ENCODE results near the gene ABI3BP.

Gene ABI3BP

GRCh38 chr3:100893590-100893989 is 99.6 kb downstream of the ABI3BP start:
- no peak for ATAC-seq
- H3K36me3 Mint-ChIP-seq, result no peaks in the 10 kb centered on the region
- H3K27me3 Mint-ChIP-seq, result peaks cover 10% of the 10 kb centered on the region
- peaks cover 6% of the 10 kb centered on the region for H3K4me1 Mint-ChIP-seq
- H3K27ac Mint-ChIP-seq, result no peak overlapping the region
- no peak overlapping the region for H3K4me3 Mint-ChIP-seq
- H3K9me3 Mint-ChIP-seq, result no peaks in the 10 kb centered on the region

- no peak overlapping the region for H3K4me3 Mint-ChIP-seq
- no peak for ATAC-seq
- H3K36me3 Mint-ChIP-seq, result no peaks in the 10 kb centered on the region
- peaks cover under 1% of the 10 kb centered on the region for H3K4me1 Mint-ChIP-seq
- H3K27ac Mint-ChIP-seq, result no peak overlapping the region
- H3K27me3 Mint-ChIP-seq, result peaks cover 10% of the 10 kb centered on the region
- no peaks in the 10 kb centered on the region for H3K9me3 Mint-ChIP-seq
These were observed 100.1 kb downstream of the ABI3BP start for GRCh38 chr3:100893108-100893507.

GRCh38 chr3:100891827-100892226 is 101.4 kb downstream of the ABI3BP start:
- Mint-ChIP-seq H3K36me3 (no peaks in the 10 kb centered on the region), H3K27ac (no peak overlapping the region), H3K9me3 (no peaks in the 10 kb centered on the region), H3K27me3 (peaks cover 10% of the 10 kb centered on the region), H3K4me3 (no peak overlapping the region), H3K4me1 (no peaks in the 10 kb centered on the region)
- no peak for ATAC-seq

- no peak for ATAC-seq
These were observed 102.2 kb downstream of the ABI3BP start for GRCh38 chr3:100891033-100891432.

GRCh38 chr3:100888881-100889280 is 104.3 kb downstream of the ABI3BP start:
- no peaks in the 10 kb centered on the region for H3K9me3 Mint-ChIP-seq
- H3K36me3 Mint-ChIP-seq, result no peaks in the 10 kb centered on the region
- no peak overlapping the region for H3K4me3 Mint-ChIP-seq
- ATAC-seq, result no peak
- no peaks in the 10 kb centered on the region for H3K4me1 Mint-ChIP-seq
- H3K27me3 Mint-ChIP-seq, result peaks cover 7% of the 10 kb centered on the region
- H3K27ac Mint-ChIP-seq, result no peak overlapping the region

More at GRCh38 chr3:100891033-100891432, 102.2 kb downstream of the ABI3BP start:
- no peaks in the 10 kb centered on the region for H3K36me3 Mint-ChIP-seq
- H3K27me3 Mint-ChIP-seq, result peaks cover 10% of the 10 kb centered on the region
- no peaks in the 10 kb centered on the region for H3K4me1 Mint-ChIP-seq
- no peak overlapping the region for H3K4me3 Mint-ChIP-seq
- no peaks in the 10 kb centered on the region for H3K9me3 Mint-ChIP-seq
- no peak overlapping the region for H3K27ac Mint-ChIP-seq

- Mint-ChIP-seq H3K4me1 (no peaks in the 10 kb centered on the region), H3K27ac (no peak overlapping the region), H3K36me3 (no peaks in the 10 kb centered on the region), H3K27me3 (peaks cover 9% of the 10 kb centered on the region), H3K4me3 (no peak overlapping the region), H3K9me3 (no peaks in the 10 kb centered on the region)
- ATAC-seq, result no peak
These were observed 110.6 kb downstream of the ABI3BP start for GRCh38 chr3:100882571-100882984.

- Mint-ChIP-seq H3K9me3 (no peaks in the 10 kb centered on the region), H3K27me3 (peaks cover 9% of the 10 kb centered on the region), H3K4me1 (no peaks in the 10 kb centered on the region), H3K4me3 (no peak overlapping the region), H3K27ac (no peak overlapping the region), H3K36me3 (no peaks in the 10 kb centered on the region)
- ATAC-seq, result no peak
These were observed 112.4 kb downstream of the ABI3BP start for GRCh38 chr3:100880845-100881244.

- no peak for ATAC-seq
- Mint-ChIP-seq H3K36me3 (no peaks in the 10 kb centered on the region), H3K27ac (no peak overlapping the region), H3K9me3 (no peaks in the 10 kb centered on the region), H3K27me3 (peaks cover 9% of the 10 kb centered on the region), H3K4me1 (no peaks in the 10 kb centered on the region), H3K4me3 (no peak overlapping the region)
These were observed 113.1 kb downstream of the ABI3BP start for GRCh38 chr3:100880072-100880471.

GRCh38 chr3:100879195-100879810 is 113.9 kb downstream of the ABI3BP start:
- Mint-ChIP-seq H3K4me1 (no peaks in the 10 kb centered on the region), H3K27me3 (peaks cover 9% of the 10 kb centered on the region), H3K9me3 (no peaks in the 10 kb centered on the region), H3K4me3 (no peak overlapping the region), H3K36me3 (no peaks in the 10 kb centered on the region), H3K27ac (no peak overlapping the region)
- no peak for ATAC-seq

- H3K4me1 Mint-ChIP-seq, result no peaks in the 10 kb centered on the region
These were observed 115.9 kb downstream of the ABI3BP start for GRCh38 chr3:100877286-100877685.

GRCh38 chr3:100875239-100875638 is 118.0 kb downstream of the ABI3BP start:
- Mint-ChIP-seq H3K9me3 (no peaks in the 10 kb centered on the region), H3K36me3 (no peaks in the 10 kb centered on the region), H3K4me3 (no peak overlapping the region), H3K4me1 (no peaks in the 10 kb centered on the region), H3K27me3 (peaks cover 5% of the 10 kb centered on the region), H3K27ac (no peak overlapping the region)
- ATAC-seq, result no peak

More at GRCh38 chr3:100877286-100877685, 115.9 kb downstream of the ABI3BP start:
- no peak for ATAC-seq
- H3K27me3 Mint-ChIP-seq, result peaks cover 9% of the 10 kb centered on the region
- no peak overlapping the region for H3K27ac Mint-ChIP-seq
- no peaks in the 10 kb centered on the region for H3K36me3 Mint-ChIP-seq
- no peaks in the 10 kb centered on the region for H3K9me3 Mint-ChIP-seq
- H3K4me3 Mint-ChIP-seq, result no peak overlapping the region

GRCh38 chr3:100873611-100874010 is 119.6 kb downstream of the ABI3BP start:
- no peak for ATAC-seq
- Mint-ChIP-seq H3K27ac (no peak overlapping the region), H3K4me3 (no peak overlapping the region), H3K36me3 (no peaks in the 10 kb centered on the region), H3K4me1 (no peaks in the 10 kb centered on the region), H3K27me3 (peaks cover 14% of the 10 kb centered on the region), H3K9me3 (no peaks in the 10 kb centered on the region)

- Mint-ChIP-seq H3K4me3 (no peak overlapping the region), H3K36me3 (no peaks in the 10 kb centered on the region), H3K27me3 (peaks cover 14% of the 10 kb centered on the region), H3K4me1 (no peaks in the 10 kb centered on the region), H3K9me3 (no peaks in the 10 kb centered on the region), H3K27ac (no peak overlapping the region)
- ATAC-seq, result no peak
These were observed 121.9 kb downstream of the ABI3BP start for GRCh38 chr3:100871306-100871705.

GRCh38 chr3:100869787-100870186 is 123.4 kb downstream of the ABI3BP start:
- ATAC-seq, result no peak
- H3K4me3 Mint-ChIP-seq, result no peak overlapping the region
- no peaks in the 10 kb centered on the region for H3K4me1 Mint-ChIP-seq
- H3K27ac Mint-ChIP-seq, result no peak overlapping the region
- no peaks in the 10 kb centered on the region for H3K36me3 Mint-ChIP-seq
- H3K9me3 Mint-ChIP-seq, result no peaks in the 10 kb centered on the region
- H3K27me3 Mint-ChIP-seq, result peaks cover 14% of the 10 kb centered on the region

- no peaks in the 10 kb centered on the region for H3K4me1 Mint-ChIP-seq
- no peak overlapping the region for H3K4me3 Mint-ChIP-seq
- no peak overlapping the region for H3K27ac Mint-ChIP-seq
- ATAC-seq, result no peak
- no peaks in the 10 kb centered on the region for H3K36me3 Mint-ChIP-seq
- H3K9me3 Mint-ChIP-seq, result no peaks in the 10 kb centered on the region
- H3K27me3 Mint-ChIP-seq, result peaks cover 14% of the 10 kb centered on the region
These were observed 124.3 kb downstream of the ABI3BP start for GRCh38 chr3:100868894-100869293.

- H3K4me3 Mint-ChIP-seq, result no peak overlapping the region
- no peaks in the 10 kb centered on the region for H3K4me1 Mint-ChIP-seq
- no peaks in the 10 kb centered on the region for H3K9me3 Mint-ChIP-seq
- H3K27me3 Mint-ChIP-seq, result peaks cover 14% of the 10 kb centered on the region
- no peaks in the 10 kb centered on the region for H3K36me3 Mint-ChIP-seq
- no peak overlapping the region for H3K27ac Mint-ChIP-seq
- no peak for ATAC-seq
These were observed 125.1 kb downstream of the ABI3BP start for GRCh38 chr3:100868096-100868495.
